HepG2 (cell line): ENCODE measurements around the gene NWD2. TPM values are rescaled to one million over a fixed set of nuclear protein-coding genes. Genes with fewer than 3 reads are reported as not detected.

Experiments
- ATAC-seq: fragments of 200-7000 bp; cut with Tn5 transposase; 3 replicates; pipeline ENCODE4 v1.9.1; 2020; ENCODE audit warnings: mild to moderate bottlenecking, moderate library complexity
- BruUV-seq: library from RNA; stranded (reverse); fragments of 400-500 nt; replicated peaks from 2 replicates; lab custom pipeline; 2021; lab: Mats Ljungman, UMichigan
- CTCF ChIA-PET: fragments of 300-600 bp; formaldehyde crosslinking; extraction: SDS; loops from one replicate; lab custom pipeline; 2021; ENCODE audit warnings: low total read pairs, inconsistent platforms, low intra/inter-chr PET ratio; lab: Yijun Ruan, JAX
- POLR2A ChIA-PET: fragments of 350-600 bp; sonication (Branson Sonifier 250); formaldehyde crosslinking; loops from one replicate; lab custom pipeline; 2020; ENCODE audit warnings: antibody characterized with exemption, inconsistent platforms; lab: Yijun Ruan, JAX
- DNase-seq: peaks from one replicate; pipeline ENCODE4 v3.0.0-alpha.2; 2015; ENCODE audit warnings: low spot score
- FAIRE-seq: peaks from 3 replicates; lab custom pipeline; 2011; peaks lifted over from hg19 to GRCh38; lab: Jason Lieb, UNC
- H2AFZ ChIP-seq: one replicate; pipeline ENCODE4 v1.6.1; 2011; ENCODE audit warnings: low read length, inconsistent platforms
- H3K27ac ChIP-seq: fragments of 300-600 bp; 3 replicates; pipeline ENCODE4 v1.8.0; 2011; ENCODE audit warnings: mixed run types, mild to moderate bottlenecking, mixed read lengths, low read length, inconsistent platforms; ENCODE audit not compliant: insufficient read depth; ENCODE audit errors: extremely low read length
- H3K27me3 ChIP-seq, 2 experiments: fragments of 200-600 bp in 1 of 2; 2 replicates in 1 of 2; 3 replicates in 1 of 2; pipeline versions ENCODE4 v1.6.0 to v1.8.0; 2011; ENCODE audit warnings: low read length in 2 of 2, mild to moderate bottlenecking in 2 of 2, moderate library complexity in 2 of 2, inconsistent platforms in 1 of 2; ENCODE audit not compliant: insufficient read depth in 2 of 2, control insufficient read depth in 1 of 2
- H3K36me3 ChIP-seq, 2 experiments: fragments of 200-600 bp in 1 of 2; replicated peaks in 1 of 2; 2 replicates in 1 of 2; 3 replicates in 1 of 2; pipeline versions ENCODE4 v1.5.1 to v1.8.0; 2011; ENCODE audit warnings: low read length in 2 of 2, inconsistent platforms in 1 of 2; ENCODE audit not compliant: insufficient read depth in 2 of 2, control insufficient read depth in 1 of 2
- H3K4me1 ChIP-seq: 2 replicates; pipeline ENCODE4 v1.5.1; 2012; ENCODE audit warnings: low read length, inconsistent platforms; ENCODE audit not compliant: insufficient read depth
- H3K4me2 ChIP-seq: 2 replicates; pipeline ENCODE4 v1.6.0; 2011; ENCODE audit warnings: low read depth, low read length, inconsistent platforms
- H3K4me3 ChIP-seq, 3 experiments: fragments of 200-600 bp in 1 of 3; sonication (generic), shearing (Covaris generic) in 1 of 3; replicated peaks in 1 of 3; 2 replicates each; pipeline ENCODE4 v1.5.1; 2011 to 2016; ENCODE audit warnings: low read length in 3 of 3, inconsistent platforms in 2 of 3, low read depth in 2 of 3, mild to moderate bottlenecking in 2 of 3, control low read depth in 1 of 3, mixed read lengths in 1 of 3; ENCODE audit not compliant: insufficient read depth in 1 of 3
- H3K79me2 ChIP-seq: one replicate; pipeline ENCODE4 v1.6.1; 2011; ENCODE audit warnings: low read length, inconsistent platforms; ENCODE audit not compliant: insufficient read depth
- H3K9ac ChIP-seq: 2 replicates; pipeline ENCODE4 v1.6.0; 2011; ENCODE audit warnings: mild to moderate bottlenecking, low read depth, low read length, inconsistent platforms; ENCODE audit not compliant: insufficient read depth
- H3K9me3 ChIP-seq: 2 replicates; pipeline ENCODE4 v1.5.1; 2012; ENCODE audit warnings: mild to moderate bottlenecking, low read length
- H4K20me1 ChIP-seq: 2 replicates; pipeline ENCODE4 v1.6.0; 2011; ENCODE audit warnings: inconsistent platforms, mild to moderate bottlenecking, low read length, moderate library complexity; ENCODE audit not compliant: insufficient read depth
- AKAP8 ChIP-seq: sonication (generic); formaldehyde crosslinking; IDR thresholded peaks from 2 replicates; pipeline ENCODE4 v1.5.1; 2020; ENCODE audit warnings: mild to moderate bottlenecking, missing genetic modification reagents
- CCAR2 ChIP-seq: fragments of 200-400 bp; formaldehyde crosslinking; optimal IDR thresholded peaks from 2 replicates; pipeline ENCODE3; 2018; ENCODE audit warnings: low read depth, mild to moderate bottlenecking, low read length, moderate library complexity
- GPBP1L1 ChIP-seq: sonication (generic); formaldehyde crosslinking; IDR thresholded peaks from 2 replicates; pipeline ENCODE4 v1.5.0; 2020; ENCODE audit warnings: mild to moderate bottlenecking, missing genetic modification reagents
- GPN1 ChIP-seq: sonication (generic); formaldehyde crosslinking; IDR thresholded peaks from 2 replicates; pipeline ENCODE4 v1.5.1; 2020; ENCODE audit warnings: missing genetic modification reagents, borderline replicate concordance
- NONO ChIP-seq, 2 experiments: fragments of 450-650 bp in 1 of 2; sonication (generic) in 1 of 2; formaldehyde crosslinking in 1 of 2; IDR thresholded peaks in 1 of 2; conservative IDR thresholded peaks in 1 of 2; 2 replicates each; pipeline versions ENCODE4 v1.6.1 to v1.8.0; 2017 to 2022; ENCODE audit warnings: mild to moderate bottlenecking in 1 of 2, missing genetic modification reagents in 1 of 2, moderate library complexity in 1 of 2
- RFXAP ChIP-seq: sonication (generic); formaldehyde crosslinking; IDR thresholded peaks from 2 replicates; pipeline ENCODE4 v1.4.0; 2020; ENCODE audit warnings: missing genetic modification reagents, borderline replicate concordance
- ZBTB7B ChIP-seq: sonication (generic); formaldehyde crosslinking; IDR thresholded peaks from 2 replicates; pipeline ENCODE4 v1.4.0; 2020; ENCODE audit warnings: missing genetic modification reagents
- ZNF337 ChIP-seq: sonication (generic); formaldehyde crosslinking; IDR thresholded peaks from 2 replicates; pipeline ENCODE4 v1.5.1; 2020; ENCODE audit warnings: missing genetic modification reagents, low read depth, mild to moderate bottlenecking, borderline replicate concordance
- ZNF383 ChIP-seq: sonication (generic); formaldehyde crosslinking; IDR thresholded peaks from 2 replicates; pipeline ENCODE4 v1.4.0; 2020; ENCODE audit warnings: missing genetic modification reagents, mild to moderate bottlenecking, borderline replicate concordance
- ZNF503 ChIP-seq: sonication (generic); formaldehyde crosslinking; IDR thresholded peaks from 2 replicates; pipeline ENCODE4 v1.4.0; 2020; ENCODE audit warnings: missing genetic modification reagents
- ZNF773 ChIP-seq: sonication (generic); formaldehyde crosslinking; IDR thresholded peaks from 2 replicates; pipeline ENCODE4 v1.4.0; 2020; ENCODE audit warnings: missing genetic modification reagents, borderline replicate concordance
- ZNF784 ChIP-seq: sonication (generic); formaldehyde crosslinking; IDR thresholded peaks from 2 replicates; pipeline ENCODE4 v1.5.1; 2020; ENCODE audit warnings: missing genetic modification reagents, mild to moderate bottlenecking, borderline replicate concordance
- WGBS: methylation state at CpG from one replicate; pipeline ENCODE4 v1.1.6; 2017; ENCODE audit warnings: low lambda C conversion rate; 5-methylcytosine and 5-hydroxymethylcytosine counted together
- in situ Hi-C: cut with HindIII; loops from 2 replicates; pipeline ENCODE4 v1.10.0; 2017; ENCODE audit warnings: low pct_unique_long_range_greater_than_20kb; ENCODE audit not compliant: extremely low pct_ligation_motif_present
- intact Hi-C: fragments of 100-400 bp; cut with micrococcal nuclease; formaldehyde crosslinking; loops from one replicate; pipeline ENCODE4 v1.10.0; 2022; ENCODE audit not compliant: unreplicated experiment
- polyA plus RNA-seq, 8 experiments: library from polyadenylated mRNA; depleted of rRNA in 3 of 8; stranded (reverse) in 7 of 8; unstranded in 1 of 8; fragments of >200 nt; fragmentation: Illumina TruSeq in 4 of 8; extraction: Trizol in 4 of 8; gene quantifications; 2 replicates each; pipeline versions ENCODE4 v1.2.1 to v1.2.3, GENCODE V29; 2011 to 2016; ENCODE audit warnings: low read depth in 4 of 8, missing spikeins in 1 of 8, mixed read lengths in 1 of 8; ENCODE audit not compliant: insufficient read depth in 1 of 8
- total RNA-seq, 5 experiments: library from RNA; depleted of rRNA; stranded (reverse); fragments of >200 nt; fragmentation: Illumina TruSeq; extraction: Trizol; gene quantifications; 2 replicates each; pipeline ENCODE4 v1.2.3, GENCODE V29; 2016; ENCODE audit warnings: low read depth in 1 of 5

NWD2 gene
- total and polyA plus RNA-seq, 2 of the 13 experiments (the other 11 are each of a cell fraction or from before 2014, with no cell fraction given) = not detected

- ChIA-PET POLR2A (no interaction called here), CTCF (no interaction called here)
- Histone ChIP-seq H3K27ac (no peak overlapping the region), H3K9ac (no peak overlapping the region), H3K4me1 (no peaks in the 10 kb centered on the region), H2AFZ (no peak overlapping the region), H3K36me3 (no peaks in the 10 kb centered on the region), H3K79me2 (no peaks in the 10 kb centered on the region), H3K4me3 (no peak overlapping the region), H3K27me3 (no peaks in the 10 kb centered on the region), H3K9me3 (no peaks in the 10 kb centered on the region), H4K20me1 (no peaks in the 10 kb centered on the region), H3K4me2 (no peak overlapping the region)
- intact Hi-C loops (no loop called here), in situ Hi-C loops (no loop called here)
- DNase-seq = no peak
- FAIRE-seq = no peak
- ATAC-seq = no peak
- no TSS peak for BruUV-seq
- no peak for TF ChIP-seq ZNF784
- TF ChIP-seq GPBP1L1 (CRISPR knock-in tag) = no peak
- no peak for TF ChIP-seq ZNF337 (CRISPR knock-in tag)
- TF ChIP-seq AKAP8 (CRISPR knock-in tag) = no peak
- no peak for TF ChIP-seq GPN1 (CRISPR knock-in tag)
- TF ChIP-seq CCAR2 = no peak
- no peak for TF ChIP-seq NONO (IDR thresholded peaks at IDR 0.05)
- TF ChIP-seq NONO (CRISPR knock-in tag; conservative IDR thresholded peaks at IDR 0.05) = no peak
- TF ChIP-seq ZNF773 (CRISPR knock-in tag) = no peak
- no peak for TF ChIP-seq ZNF383
- no peak for TF ChIP-seq ZNF503 (CRISPR knock-in tag)
- no peak for TF ChIP-seq ZBTB7B (CRISPR knock-in tag)
- no peak for TF ChIP-seq RFXAP (CRISPR knock-in tag)
- WGBS = 37% methylated on average over 5 of the region's 5 CpGs
Observed at GRCh38 chr4:37471971-37472370, 227.4 kb downstream of the NWD2 start.
